ENCODE results near the gene CTIF. TPM values are rescaled to one million over a fixed set of nuclear protein-coding genes. Genes with fewer than 3 reads are reported as not detected.
A peak's percentile ranks its signal among the peaks of the same experiment; 100 is the strongest.
"Not testable (repeated sequence)": the region's sequence is repeated elsewhere in the genome, so short reads cannot be mapped to it uniquely, and the experiment has no call there.

CTIF gene
- total and polyA plus RNA-seq, 10 donors, result 5.2 to 39.2 (median 18.5) TPM

GRCh38 chr18:48811401-48811800 lies 272.6 kb downstream of the CTIF start:
- Histone ChIP-seq H3K27me3 (replicated peaks in 1 of 7) (no peaks in the 10 kb centered on the region), H3K9me3 (no peaks in the 10 kb centered on the region), H3K27ac (no peak overlapping the region), H3K36me3 (no peaks in the 10 kb centered on the region), H3K4me1 (peaks cover 7 to 46% (median 21%) of the 10 kb centered on the region in 6 donors), H3K4me3 (no peak overlapping the region)
- no peak for TF ChIP-seq POLR2A (IDR thresholded peaks at IDR 0.05)
- WGBS, 5 donors, result 83 to 90% (median 87%) methylated on average over 3 of the region's 3 CpGs
- DNase-seq, result no peak
- intact Hi-C loops (cut with DNase I; ENCODE audit: low total_unique reads), result no loop called here

- H3K4me3 ChIP-seq; H3K27me3 ChIP-seq (replicated peaks in 1 of 7); H3K36me3 ChIP-seq; intact Hi-C loops (cut with DNase I; ENCODE audit: low total_unique reads); H3K9me3 ChIP-seq; DNase-seq; H3K27ac ChIP-seq: not testable (repeated sequence)
- WGBS, 5 donors, result 76 to 86% (median 83%) methylated on average over 12 of the region's 12 CpGs
- H3K4me1 ChIP-seq, result peaks cover 3 to 40% (median 16%) of the 10 kb centered on the region in 6 donors
Measured at GRCh38 chr18:48811977-48812451, 273.2 kb downstream of the CTIF start.

- Histone ChIP-seq H3K9me3 (no peaks in the 10 kb centered on the region), H3K27ac (peak overlapping the region in 4 of 8 donors; percentile 47 to 70 (median 54)), H3K27me3 (replicated peaks in 1 of 7) (no peaks in the 10 kb centered on the region), H3K36me3 (peaks cover 0 to 18% (median 0%) of the 10 kb centered on the region in 6 donors), H3K4me3 (no peak overlapping the region), H3K4me1 (peaks cover 0 to 33% (median 12%) of the 10 kb centered on the region in 6 donors)
- intact Hi-C loops (cut with DNase I; ENCODE audit: low total_unique reads), result no loop called here
- WGBS, 5 donors, result 92 to 98% (median 95%) methylated on average over 3 of the region's 3 CpGs
- TF ChIP-seq POLR2A (IDR thresholded peaks at IDR 0.05) (no peak), POLR2AphosphoS5 (IDR thresholded peaks at IDR 0.05) (no peak)
- TF ChIP-seq, protein P1, sequence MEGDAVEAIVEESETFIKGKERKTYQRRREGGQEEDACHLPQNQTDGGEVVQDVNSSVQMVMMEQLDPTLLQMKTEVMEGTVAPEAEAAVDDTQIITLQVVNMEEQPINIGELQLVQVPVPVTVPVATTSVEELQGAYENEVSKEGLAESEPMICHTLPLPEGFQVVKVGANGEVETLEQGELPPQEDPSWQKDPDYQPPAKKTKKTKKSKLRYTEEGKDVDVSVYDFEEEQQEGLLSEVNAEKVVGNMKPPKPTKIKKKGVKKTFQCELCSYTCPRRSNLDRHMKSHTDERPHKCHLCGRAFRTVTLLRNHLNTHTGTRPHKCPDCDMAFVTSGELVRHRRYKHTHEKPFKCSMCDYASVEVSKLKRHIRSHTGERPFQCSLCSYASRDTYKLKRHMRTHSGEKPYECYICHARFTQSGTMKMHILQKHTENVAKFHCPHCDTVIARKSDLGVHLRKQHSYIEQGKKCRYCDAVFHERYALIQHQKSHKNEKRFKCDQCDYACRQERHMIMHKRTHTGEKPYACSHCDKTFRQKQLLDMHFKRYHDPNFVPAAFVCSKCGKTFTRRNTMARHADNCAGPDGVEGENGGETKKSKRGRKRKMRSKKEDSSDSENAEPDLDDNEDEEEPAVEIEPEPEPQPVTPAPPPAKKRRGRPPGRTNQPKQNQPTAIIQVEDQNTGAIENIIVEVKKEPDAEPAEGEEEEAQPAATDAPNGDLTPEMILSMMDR (IDR thresholded peaks at IDR 0.05 in 8 of 11, conservative IDR thresholded peaks at IDR 0.05 in 3 of 11), result no peak
- no peak for DNase-seq
Measured at GRCh38 chr18:48813321-48813720, 274.5 kb downstream of the CTIF start.

GRCh38 chr18:48813833-48814489 lies 275.1 kb downstream of the CTIF start:
- 42 to 66% (median 54%) methylated on average over 5 of the region's 5 CpGs for WGBS, 5 donors
- Histone ChIP-seq H3K9me3 (no peaks in the 10 kb centered on the region), H3K27me3 (replicated peaks in 1 of 7) (no peaks in the 10 kb centered on the region), H3K27ac (peak overlapping the region in 5 of 8 donors; percentile 3 to 70 (median 50)), H3K4me3 (no peak overlapping the region), H3K36me3 (peaks cover 0 to 23% (median 0%) of the 10 kb centered on the region in 6 donors), H3K4me1 (peaks cover 0 to 33% (median 12%) of the 10 kb centered on the region in 6 donors)
- peak; percentile 69 for DNase-seq
- TF ChIP-seq POLR2AphosphoS5 (IDR thresholded peaks at IDR 0.05) (no peak), POLR2A (IDR thresholded peaks at IDR 0.05) (no peak)
- TF ChIP-seq, protein P1 (IDR thresholded peaks at IDR 0.05 in 8 of 11, conservative IDR thresholded peaks at IDR 0.05 in 3 of 11), result no peak
- intact Hi-C loops (cut with DNase I; ENCODE audit: low total_unique reads), result no loop called here

GRCh38 chr18:48814490-48815178 lies 275.8 kb downstream of the CTIF start:
- TF ChIP-seq, protein P1 (IDR thresholded peaks at IDR 0.05 in 8 of 11, conservative IDR thresholded peaks at IDR 0.05 in 3 of 11), result no peak
- no peak for TF ChIP-seq POLR2A (IDR thresholded peaks at IDR 0.05)
- TF ChIP-seq POLR2AphosphoS5 (IDR thresholded peaks at IDR 0.05), result no peak
- H3K27ac ChIP-seq, result peak overlapping the region in 5 of 8 donors; percentile 3 to 70 (median 50)

More at GRCh38 chr18:48814490-48815178, 275.8 kb downstream of the CTIF start:
- peaks cover 0 to 29% (median 0%) of the 10 kb centered on the region in 6 donors for H3K36me3 ChIP-seq
- no peaks in the 10 kb centered on the region for H3K27me3 ChIP-seq (replicated peaks in 1 of 7)
- intact Hi-C loops (cut with DNase I; ENCODE audit: low total_unique reads), result no loop called here
- 82 to 94% (median 88%) methylated on average over 5 of the region's 5 CpGs for WGBS, 5 donors
- peak; percentile 56 for DNase-seq
- H3K4me3 ChIP-seq, result no peak overlapping the region
- H3K9me3 ChIP-seq, result no peaks in the 10 kb centered on the region
- H3K4me1 ChIP-seq, result peaks cover 0 to 33% (median 12%) of the 10 kb centered on the region in 6 donors
